DMS53 (cell line): ENCODE results near the gene RNPS1.

ENCODE experiments used
- DNase-seq: peaks from one replicate; lab custom pipeline; 2025; lab: John Stamatoyannopoulos, UW

RNPS1 gene

GRCh38 chr16:2235695-2236336, 32.1 kb downstream of the RNPS1 start:
- DNase-seq, result no peak

GRCh38 chr16:2235234-2235651, 32.7 kb downstream of the RNPS1 start:
- no peak for DNase-seq

GRCh38 chr16:2234813-2235170, 33.1 kb downstream of the RNPS1 start:
- no peak for DNase-seq

GRCh38 chr16:2233872-2234812, 33.8 kb downstream of the RNPS1 start:
- DNase-seq, result peak; percentile 96

- DNase-seq, result no peak
These were observed 34.7 kb downstream of the RNPS1 start for GRCh38 chr16:2233046-2233775.

GRCh38 chr16:2232094-2232990, 35.6 kb downstream of the RNPS1 start:
- no peak for DNase-seq

GRCh38 chr16:2231016-2231931, 36.7 kb downstream of the RNPS1 start:
- peak; percentile 94 for DNase-seq

- peak; percentile 79 for DNase-seq
These were observed 37.5 kb downstream of the RNPS1 start for GRCh38 chr16:2230376-2230775.

- no peak for DNase-seq
These were observed 38.2 kb downstream of the RNPS1 start for GRCh38 chr16:2229632-2230250.

- DNase-seq, result no peak
These were observed 38.8 kb downstream of the RNPS1 start for GRCh38 chr16:2229091-2229490.

- DNase-seq, result no peak
These were observed 39.6 kb downstream of the RNPS1 start for GRCh38 chr16:2228161-2228824.

- no peak for DNase-seq
These were observed 41.0 kb downstream of the RNPS1 start for GRCh38 chr16:2226918-2227317.

GRCh38 chr16:2226245-2226793, 41.6 kb downstream of the RNPS1 start:
- peak; percentile 72 for DNase-seq

GRCh38 chr16:2223942-2224486, 43.9 kb downstream of the RNPS1 start:
- DNase-seq, result peak; percentile 72

GRCh38 chr16:2223221-2223941, 44.5 kb downstream of the RNPS1 start, which contains the start of gene E4F1:
E4F1 (plus strand) TSS chr16:2223591; CDS start chr16:2223614, 23 bp downstream.
- peak; percentile 99 for DNase-seq

- DNase-seq, result no peak
These were observed 51.6 kb downstream of the RNPS1 start for GRCh38 chr16:2216330-2216729.

- DNase-seq, result no peak
These were observed 53.3 kb downstream of the RNPS1 start, which contains the start of gene PGP for GRCh38 chr16:2214719-2214968. PGP (minus strand) TSS chr16:2214840; CDS start chr16:2214777, 63 bp downstream.
